HepG2 (cell line): Measurements from ENCODE around the gene CCDC85C. TPM values are rescaled to one million over a fixed set of nuclear protein-coding genes. Genes with fewer than 3 reads are reported as not detected.

Experiments
- ATF4 ChIP-seq, 2 experiments: fragments of 450-650 bp in 1 of 2; sonication (generic) in 1 of 2; formaldehyde crosslinking; IDR thresholded peaks; 2 replicates each; pipeline versions ENCODE4 v1.5.0 to v1.8.0; 2020 to 2022; ENCODE audit warnings: mild to moderate bottlenecking in 1 of 2, missing genetic modification reagents in 1 of 2
- EEA1 ChIP-seq: sonication (generic); formaldehyde crosslinking; IDR thresholded peaks from 2 replicates; pipeline ENCODE4 v1.5.1; 2020; ENCODE audit warnings: mild to moderate bottlenecking, missing genetic modification reagents, borderline replicate concordance
- ERF ChIP-seq: IDR thresholded peaks from 2 replicates; pipeline ENCODE4 v1.6.1; 2018; ENCODE audit warnings: missing biosample characterization, missing genetic modification reagents
- FOXJ3 ChIP-seq: sonication (generic); formaldehyde crosslinking; IDR thresholded peaks from 2 replicates; pipeline ENCODE4 v1.4.0; 2020; ENCODE audit warnings: missing genetic modification reagents, mild to moderate bottlenecking, borderline replicate concordance
- GMEB2 ChIP-seq: IDR thresholded peaks from 2 replicates; pipeline ENCODE4 v1.6.1; 2016; ENCODE audit warnings: missing biosample characterization, missing genetic modification reagents, low read depth
- HDAC1 ChIP-seq: sonication (generic); formaldehyde crosslinking; IDR thresholded peaks from 2 replicates; pipeline ENCODE4 v1.5.1; 2020; ENCODE audit warnings: mild to moderate bottlenecking, missing genetic modification reagents
- IKZF1 ChIP-seq: fragments of 450-650 bp; IDR thresholded peaks from 2 replicates; pipeline ENCODE4 v1.7.1; 2016
- LCORL ChIP-seq, 2 experiments: fragments of 450-650 bp in 1 of 2; sonication (generic) in 1 of 2; formaldehyde crosslinking in 1 of 2; IDR thresholded peaks; 2 replicates each; pipeline versions ENCODE4 v1.5.0 to v1.6.1; 2017 to 2020; ENCODE audit warnings: antibody characterized with exemption in 1 of 2, missing genetic modification reagents in 1 of 2
- MED13 ChIP-seq: sonication (generic); formaldehyde crosslinking; IDR thresholded peaks from 2 replicates; pipeline ENCODE4 v1.5.0; 2020; ENCODE audit warnings: missing genetic modification reagents
- MTA1 ChIP-seq: sonication (generic); formaldehyde crosslinking; IDR thresholded peaks from 2 replicates; pipeline ENCODE4 v1.4.0; 2020; ENCODE audit warnings: missing genetic modification reagents, mild to moderate bottlenecking, borderline replicate concordance
- MXI1 ChIP-seq: IDR thresholded peaks from 3 replicates; pipeline ENCODE4 v1.6.1; 2012; ENCODE audit warnings: low read depth, low read length, inconsistent platforms, borderline replicate concordance
- NCOA5 ChIP-seq: sonication (generic); formaldehyde crosslinking; IDR thresholded peaks from 2 replicates; pipeline ENCODE4 v1.4.0; 2020; ENCODE audit warnings: missing genetic modification reagents
- NFYB ChIP-seq: sonication (generic); formaldehyde crosslinking; IDR thresholded peaks from 2 replicates; pipeline ENCODE4 v1.4.0; 2020; ENCODE audit warnings: missing genetic modification reagents
- PPARG ChIP-seq: conservative IDR thresholded peaks from 2 replicates; pipeline ENCODE4 v1.6.1; 2016; ENCODE audit warnings: missing biosample characterization, missing genetic modification reagents
- RARA ChIP-seq: IDR thresholded peaks from 2 replicates; pipeline ENCODE4 v1.6.1; 2016; ENCODE audit warnings: missing genetic modification reagents, missing compliant biosample characterization
- RELA ChIP-seq: sonication (generic); formaldehyde crosslinking; IDR thresholded peaks from 2 replicates; pipeline ENCODE4 v1.4.0; 2020; ENCODE audit warnings: missing genetic modification reagents
- REPIN1 ChIP-seq: sonication (generic); formaldehyde crosslinking; IDR thresholded peaks from 2 replicates; pipeline ENCODE4 v1.8.0; 2022; ENCODE audit warnings: missing genetic modification reagents, low read depth, mild to moderate bottlenecking, borderline replicate concordance
- SPEN ChIP-seq: sonication (generic); formaldehyde crosslinking; IDR thresholded peaks from 2 replicates; pipeline ENCODE4 v1.5.1; 2020; ENCODE audit warnings: low read depth, mild to moderate bottlenecking, missing genetic modification reagents
- TBP ChIP-seq: sonication (generic); formaldehyde crosslinking; IDR thresholded peaks from 2 replicates; pipeline ENCODE4 v1.5.0; 2020; ENCODE audit warnings: missing genetic modification reagents
- ZMYM2 ChIP-seq: sonication (generic); formaldehyde crosslinking; IDR thresholded peaks from 2 replicates; pipeline ENCODE4 v1.8.0; 2022; ENCODE audit warnings: mild to moderate bottlenecking, missing genetic modification reagents
- ZNF124 ChIP-seq: sonication (generic); formaldehyde crosslinking; IDR thresholded peaks from 2 replicates; pipeline ENCODE4 v1.4.0; 2020; ENCODE audit warnings: missing genetic modification reagents
- ZNF136 ChIP-seq: sonication (generic); formaldehyde crosslinking; IDR thresholded peaks from 2 replicates; pipeline ENCODE4 v1.8.1; 2022; ENCODE audit warnings: low read depth, mild to moderate bottlenecking, moderate library complexity, missing genetic modification reagents
- ZNF260 ChIP-seq: sonication (generic); formaldehyde crosslinking; IDR thresholded peaks from 2 replicates; pipeline ENCODE4 v1.4.0; 2020; ENCODE audit warnings: missing genetic modification reagents, low read depth, mild to moderate bottlenecking, borderline replicate concordance
- ZNF362 ChIP-seq: sonication (generic); formaldehyde crosslinking; IDR thresholded peaks from 2 replicates; pipeline ENCODE4 v1.4.0; 2020; ENCODE audit warnings: missing genetic modification reagents, mild to moderate bottlenecking, borderline replicate concordance
- ZNF430 ChIP-seq: sonication (generic); formaldehyde crosslinking; IDR thresholded peaks from 2 replicates; pipeline ENCODE4 v1.9.0; 2021; ENCODE audit warnings: mild to moderate bottlenecking, missing genetic modification reagents
- ZNF44 ChIP-seq: sonication (generic); formaldehyde crosslinking; IDR thresholded peaks from 2 replicates; pipeline ENCODE4 v1.5.1; 2020; ENCODE audit warnings: mild to moderate bottlenecking, missing genetic modification reagents
- ZNF556 ChIP-seq: sonication (generic); formaldehyde crosslinking; IDR thresholded peaks from 2 replicates; pipeline ENCODE4 v1.4.0; 2020; ENCODE audit warnings: mild to moderate bottlenecking, missing genetic modification reagents, borderline replicate concordance
- ZNF577 ChIP-seq: sonication (generic); formaldehyde crosslinking; IDR thresholded peaks from 2 replicates; pipeline ENCODE4 v1.4.0; 2020; ENCODE audit warnings: mild to moderate bottlenecking, low read depth, missing genetic modification reagents, borderline replicate concordance
- ZNF616 ChIP-seq: sonication (generic); formaldehyde crosslinking; IDR thresholded peaks from 2 replicates; pipeline ENCODE4 v1.5.0; 2020; ENCODE audit warnings: low read depth, mild to moderate bottlenecking, missing genetic modification reagents
- ZSCAN30 ChIP-seq: sonication (generic); formaldehyde crosslinking; IDR thresholded peaks from 2 replicates; pipeline ENCODE4 v1.5.0; 2020; ENCODE audit warnings: mild to moderate bottlenecking, missing genetic modification reagents
- polyA plus RNA-seq, 8 experiments: library from polyadenylated mRNA; depleted of rRNA in 3 of 8; stranded (reverse) in 7 of 8; unstranded in 1 of 8; fragments of >200 nt; fragmentation: Illumina TruSeq in 4 of 8; extraction: Trizol in 4 of 8; gene quantifications; 2 replicates each; pipeline versions ENCODE4 v1.2.1 to v1.2.3, GENCODE V29; 2011 to 2016; ENCODE audit warnings: low read depth in 4 of 8, missing spikeins in 1 of 8, mixed read lengths in 1 of 8; ENCODE audit not compliant: insufficient read depth in 1 of 8
- total RNA-seq, 5 experiments: library from RNA; depleted of rRNA; stranded (reverse); fragments of >200 nt; fragmentation: Illumina TruSeq; extraction: Trizol; gene quantifications; 2 replicates each; pipeline ENCODE4 v1.2.3, GENCODE V29; 2016; ENCODE audit warnings: low read depth in 1 of 5

CCDC85C gene
- total and polyA plus RNA-seq, 2 of the 13 experiments (the other 11 are each of a cell fraction or from before 2014, with no cell fraction given), result 18.8 to 43.8 TPM

GRCh38 chr14:99586054-99586760 lies 17.8 kb downstream of the CCDC85C start (continued):
- peak; percentile 44; the same call in 1 of the 2 replicates for TF ChIP-seq ZNF556 (CRISPR knock-in tag)
- no peak for TF ChIP-seq MED13 (CRISPR knock-in tag)
- TF ChIP-seq NFYB (CRISPR knock-in tag), result no peak
- TF ChIP-seq GMEB2 (CRISPR knock-in tag), result no peak
- TF ChIP-seq ZNF362 (CRISPR knock-in tag), result no peak
- no peak for TF ChIP-seq ZNF124 (CRISPR knock-in tag)
- TF ChIP-seq EEA1, result no peak
- no peak; the same call in 1 of the 2 replicates for TF ChIP-seq SPEN (CRISPR knock-in tag)
- no peak for TF ChIP-seq TBP (CRISPR knock-in tag)
- peak; percentile 79; the same call in 1 of the 2 replicates for TF ChIP-seq MTA1 (CRISPR knock-in tag)
- TF ChIP-seq RELA (CRISPR knock-in tag), result no peak
- no peak for TF ChIP-seq IKZF1
- peak; percentile 88 for TF ChIP-seq RARA (CRISPR knock-in tag)
- no peak for TF ChIP-seq ZNF260 (CRISPR knock-in tag)
- no peak for TF ChIP-seq FOXJ3
- no peak for TF ChIP-seq REPIN1 (CRISPR knock-in tag)
- no peak for TF ChIP-seq ZNF577
- TF ChIP-seq PPARG (CRISPR knock-in tag), result no peak
- TF ChIP-seq MXI1, result no peak
- no peak for TF ChIP-seq ATF4 (CRISPR knock-in tag; IDR thresholded peaks at IDR 0.05)
- no peak for TF ChIP-seq ERF (CRISPR knock-in tag)
- TF ChIP-seq ZMYM2 (CRISPR knock-in tag), result no peak
- no peak for TF ChIP-seq NCOA5
- TF ChIP-seq ZNF430 (CRISPR knock-in tag), result no peak
- no peak for TF ChIP-seq ZNF616
- no peak for TF ChIP-seq ZNF136
- no peak for TF ChIP-seq ZSCAN30 (CRISPR knock-in tag)
- no peak for TF ChIP-seq LCORL (IDR thresholded peaks at IDR 0.05)
- peak; percentile 69 for TF ChIP-seq LCORL (CRISPR knock-in tag; IDR thresholded peaks at IDR 0.05)
- 0 out of 2 replicates have a peak, but pooled peaks have one; percentile 50 for TF ChIP-seq HDAC1 (CRISPR knock-in tag)
- TF ChIP-seq ZNF44 (CRISPR knock-in tag), result no peak
